Panc1 (cell line): ENCODE data around the gene ELP5. TPM values are rescaled to one million over a fixed set of nuclear protein-coding genes. Genes with fewer than 3 reads are reported as not detected.

Experiments used
- ATAC-seq: fragments of 200-7000 bp; cut with Tn5 transposase; 2 replicates; pipeline ENCODE4 v1.9.1; 2020; ENCODE audit warnings: mild to moderate bottlenecking, moderate library complexity
- BruUV-seq: library from RNA; stranded (reverse); fragments of 400-500 nt; replicated peaks from 2 replicates; lab custom pipeline; 2021; lab: Mats Ljungman, UMichigan
- CTCF ChIA-PET: fragments of 300-600 bp; sonication (Branson Sonifier 250); formaldehyde crosslinking; loops from one replicate; lab custom pipeline; 2022; ENCODE audit warnings: antibody characterized with exemption; lab: Charles Lee
- POLR2A ChIA-PET: fragments of 300-600 bp; sonication (Branson Sonifier 250); formaldehyde crosslinking; loops from one replicate; lab custom pipeline; 2022; ENCODE audit warnings: antibody characterized with exemption; lab: Charles Lee
- DNase-seq: peaks from one replicate; pipeline ENCODE4 v3.0.0-alpha.2; 2010; ENCODE audit warnings: low read depth, low spot score
- H3K27ac ChIP-seq: 2 replicates; pipeline ENCODE4 v1.5.1; 2011; ENCODE audit warnings: mild to moderate bottlenecking, low read length, inconsistent platforms
- H3K27me3 ChIP-seq: fragments of 200-500 bp; sonication (Bioruptor generic); 2 replicates; pipeline ENCODE4 v1.6.0; 2014; ENCODE audit warnings: low read length, inconsistent platforms; ENCODE audit not compliant: control insufficient read depth, insufficient read depth
- H3K36me3 ChIP-seq: fragments of 200-500 bp; sonication (Bioruptor generic); 2 replicates; pipeline ENCODE4 v1.5.1; 2014; ENCODE audit warnings: inconsistent platforms, mild to moderate bottlenecking, low read length, moderate library complexity; ENCODE audit not compliant: control insufficient read depth, insufficient read depth
- H3K4me1 ChIP-seq: 2 replicates; pipeline ENCODE4 v1.5.1; 2011; ENCODE audit warnings: inconsistent platforms, mild to moderate bottlenecking, low read length, moderate library complexity; ENCODE audit not compliant: control insufficient read depth, insufficient read depth
- H3K4me3 ChIP-seq, 2 experiments: 2 replicates each; pipeline ENCODE4 v1.5.1; 2011 to 2012; ENCODE audit warnings: low read depth in 2 of 2, low read length in 2 of 2, mild to moderate bottlenecking in 2 of 2, inconsistent platforms in 1 of 2, moderate library complexity in 1 of 2
- H3K9me3 ChIP-seq: fragments of 200-500 bp; sonication (Bioruptor generic); 2 replicates; pipeline ENCODE4 v1.5.1; 2014; ENCODE audit warnings: low read depth, mild to moderate bottlenecking, inconsistent platforms, low read length, moderate library complexity; ENCODE audit not compliant: control insufficient read depth, insufficient read depth
- CTCF ChIP-seq: fragments of 450-650 bp; IDR thresholded peaks from 2 replicates; pipeline ENCODE4 v1.5.1; 2017; ENCODE audit warnings: mild to moderate bottlenecking
- POLR2AphosphoS5 ChIP-seq: IDR thresholded peaks from 2 replicates; pipeline ENCODE4 v1.6.1; 2012; ENCODE audit warnings: mild to moderate bottlenecking, low read depth, low read length, moderate library complexity
- REST ChIP-seq, 2 experiments: IDR thresholded peaks; 2 replicates each; pipeline ENCODE4 v1.6.1; 2011 to 2012; ENCODE audit warnings: low read depth in 2 of 2, control low read depth in 1 of 2, low read length in 1 of 2, mild to moderate bottlenecking in 1 of 2, moderate library complexity in 1 of 2; ENCODE audit not compliant: insufficient read depth in 1 of 2
- SIN3A ChIP-seq: IDR thresholded peaks from 2 replicates; pipeline ENCODE4 v1.6.1; 2012; ENCODE audit warnings: low read depth, mild to moderate bottlenecking, low read length, moderate library complexity, borderline replicate concordance; ENCODE audit not compliant: insufficient read depth
- TCF7L2 ChIP-seq: IDR thresholded peaks from 2 replicates; pipeline ENCODE4 v1.6.1; 2011; ENCODE audit warnings: mild to moderate bottlenecking, low read depth, low read length, inconsistent platforms
- in situ Hi-C: cut with HindIII; loops from 2 replicates; pipeline ENCODE4 v1.10.0; 2016; ENCODE audit warnings: low sequenced_read_pairs, low pct_unique_long_range_greater_than_20kb
- intact Hi-C: fragments of 100-400 bp; cut with micrococcal nuclease; formaldehyde crosslinking; loops from one replicate; pipeline ENCODE4 v1.10.0; 2022; ENCODE audit not compliant: unreplicated experiment
- total RNA-seq: library from RNA; stranded (reverse); gene quantifications from one replicate; pipeline ENCODE4 v1.2.1, GENCODE V29; 2021; ENCODE audit not compliant: unreplicated experiment

The ELP5 gene
- total RNA-seq, 1 experiment from 2014 or later, result 89.5 TPM

GRCh38 chr17:7292194-7292593, 40.2 kb downstream of the ELP5 start:
- in situ Hi-C loops, result no loop called here
- Histone ChIP-seq H3K27me3 (no peaks in the 10 kb centered on the region), H3K36me3 (no peaks in the 10 kb centered on the region)

GRCh38 chr17:7292729-7293128, 40.7 kb downstream of the ELP5 start:
- intact Hi-C loops, result no loop called here
- no peaks in the 10 kb centered on the region for H3K9me3 ChIP-seq
- DNase-seq (no peak), ATAC-seq (no peak)
- TF ChIP-seq CTCF (no peak), TCF7L2 (no peak), POLR2AphosphoS5 (no peak), REST (IDR thresholded peaks at IDR 0.05; ENCODE audit: insufficient read depth in 1 of 2, low read depth in 2 of 2, low read length in 1 of 2) (no peak), SIN3A (no peak)
- no peaks in the 10 kb centered on the region for H3K27me3 ChIP-seq
- in situ Hi-C loops, result no loop called here
- ChIA-PET CTCF (no interaction called here), POLR2A (no interaction called here)
- no TSS peak for BruUV-seq
- H3K27ac ChIP-seq, result no peak overlapping the region
- H3K4me1 ChIP-seq, result peaks cover 17% of the 10 kb centered on the region
- H3K4me3 ChIP-seq, result no peak overlapping the region
- no peaks in the 10 kb centered on the region for H3K36me3 ChIP-seq

More at GRCh38 chr17:7292194-7292593, 40.2 kb downstream of the ELP5 start:
- ChIA-PET POLR2A (interaction anchor here (0.6 kb wide), 1 partner anchor 9 kb away, joined by 5 read pairs; no protein-coding TSS in a partner anchor), CTCF (no interaction called here)
- BruUV-seq, result no TSS peak
- ATAC-seq, result no peak
- no peak for DNase-seq
- H3K4me1 ChIP-seq, result peaks cover 17% of the 10 kb centered on the region
- H3K4me3 ChIP-seq, result no peak overlapping the region
- TF ChIP-seq TCF7L2 (no peak), SIN3A (no peak), POLR2AphosphoS5 (no peak), REST (IDR thresholded peaks at IDR 0.05; ENCODE audit: insufficient read depth in 1 of 2, low read depth in 2 of 2, low read length in 1 of 2) (no peak), CTCF (no peak)
- no peak overlapping the region for H3K27ac ChIP-seq
- H3K9me3 ChIP-seq, result no peaks in the 10 kb centered on the region
- intact Hi-C loops, result no loop called here
